Ishikawa (cell line): Measurements from ENCODE around the gene MCU.
A peak's percentile ranks its signal among the peaks of the same experiment; 100 is the strongest.

Source experiments
- CEBPB ChIP-seq: IDR thresholded peaks from 2 replicates; pipeline ENCODE4 v1.6.1; 2012
- CREB1 ChIP-seq: IDR thresholded peaks from 2 replicates; pipeline ENCODE4 v1.6.1; 2012; ENCODE audit warnings: low read depth
- EGR1 ChIP-seq: IDR thresholded peaks from 2 replicates; pipeline ENCODE4 v1.6.1; 2012
- EP300 ChIP-seq: IDR thresholded peaks from 2 replicates; pipeline ENCODE4 v1.6.1; 2012; ENCODE audit warnings: borderline replicate concordance
- FOXM1 ChIP-seq: IDR thresholded peaks from 2 replicates; pipeline ENCODE4 v1.6.1; 2012; ENCODE audit warnings: low read depth, borderline replicate concordance
- MAX ChIP-seq: IDR thresholded peaks from 2 replicates; pipeline ENCODE4 v1.6.1; 2012
- NFIC ChIP-seq: IDR thresholded peaks from 2 replicates; pipeline ENCODE4 v1.6.1; 2012
- RAD21 ChIP-seq: IDR thresholded peaks from 2 replicates; pipeline ENCODE4 v1.6.1; 2012; ENCODE audit warnings: low read depth
- REST ChIP-seq: IDR thresholded peaks from 2 replicates; pipeline ENCODE4 v1.6.1; 2012; ENCODE audit warnings: low read depth, mild to moderate bottlenecking
- TAF1 ChIP-seq: IDR thresholded peaks from 2 replicates; pipeline ENCODE4 v1.6.1; 2012; ENCODE audit warnings: low read depth, mild to moderate bottlenecking
- TCF12 ChIP-seq: IDR thresholded peaks from 2 replicates; pipeline ENCODE4 v1.6.1; 2012; ENCODE audit warnings: low read depth
- TEAD4 ChIP-seq: IDR thresholded peaks from 2 replicates; pipeline ENCODE4 v1.6.1; 2012
- USF1 ChIP-seq: IDR thresholded peaks from 2 replicates; pipeline ENCODE4 v1.6.1; 2012
- YY1 ChIP-seq: IDR thresholded peaks from 2 replicates; pipeline ENCODE4 v1.6.1; 2012; ENCODE audit warnings: low read depth
- ZBTB7A ChIP-seq: IDR thresholded peaks from 2 replicates; pipeline ENCODE4 v1.6.1; 2012; ENCODE audit warnings: low read depth

MCU gene

GRCh38 chr10:72689660-72690059 lies 2.3 kb upstream of the MCU start:
- TF ChIP-seq TCF12 = no peak
- no peak for TF ChIP-seq CREB1
- no peak for TF ChIP-seq CEBPB
- TF ChIP-seq YY1 = no peak
- no peak for TF ChIP-seq TAF1
- TF ChIP-seq MAX = no peak
- TF ChIP-seq TEAD4 = no peak
- no peak for TF ChIP-seq NFIC
- TF ChIP-seq ZBTB7A = no peak
- TF ChIP-seq EP300 = no peak
- no peak for TF ChIP-seq FOXM1
- no peak for TF ChIP-seq USF1
- TF ChIP-seq RAD21 = no peak
- no peak for TF ChIP-seq EGR1
- TF ChIP-seq REST = no peak

GRCh38 chr10:72690071-72690755 lies 1.7 kb upstream of the MCU start:
- TF ChIP-seq CREB1 (no peak), TCF12 (no peak), CEBPB (peak; percentile 75)

GRCh38 chr10:72691470-72691862 lies 477 bp upstream of the MCU start:
- TF ChIP-seq REST (no peak), TEAD4 (no peak), NFIC (no peak), RAD21 (no peak), CREB1 (no peak), EP300 (no peak), ZBTB7A (no peak), USF1 (no peak), EGR1 (no peak)

- no peak for TF ChIP-seq CEBPB
- no peak for TF ChIP-seq CREB1
- no peak for TF ChIP-seq ZBTB7A
- no peak for TF ChIP-seq NFIC
- TF ChIP-seq TEAD4 = no peak
- no peak for TF ChIP-seq EGR1
- TF ChIP-seq RAD21 = no peak
- no peak for TF ChIP-seq YY1
- TF ChIP-seq TCF12 = no peak
- no peak for TF ChIP-seq MAX
- no peak for TF ChIP-seq EP300
- no peak for TF ChIP-seq FOXM1
- TF ChIP-seq REST = no peak
These were observed 726 bp downstream of the MCU start for GRCh38 chr10:72692744-72692993.
